ENCODE measurements around the gene SEPTIN2. TPM values are rescaled to one million over a fixed set of nuclear protein-coding genes. Genes with fewer than 3 reads are reported as not detected.
"Not testable (repeated sequence)": the region's sequence is repeated elsewhere in the genome, so short reads cannot be mapped to it uniquely, and the experiment has no call there.

Gene SEPTIN2
- total and polyA plus RNA-seq, 5 donors, result 153 to 335 (median 243) TPM

DNA sequence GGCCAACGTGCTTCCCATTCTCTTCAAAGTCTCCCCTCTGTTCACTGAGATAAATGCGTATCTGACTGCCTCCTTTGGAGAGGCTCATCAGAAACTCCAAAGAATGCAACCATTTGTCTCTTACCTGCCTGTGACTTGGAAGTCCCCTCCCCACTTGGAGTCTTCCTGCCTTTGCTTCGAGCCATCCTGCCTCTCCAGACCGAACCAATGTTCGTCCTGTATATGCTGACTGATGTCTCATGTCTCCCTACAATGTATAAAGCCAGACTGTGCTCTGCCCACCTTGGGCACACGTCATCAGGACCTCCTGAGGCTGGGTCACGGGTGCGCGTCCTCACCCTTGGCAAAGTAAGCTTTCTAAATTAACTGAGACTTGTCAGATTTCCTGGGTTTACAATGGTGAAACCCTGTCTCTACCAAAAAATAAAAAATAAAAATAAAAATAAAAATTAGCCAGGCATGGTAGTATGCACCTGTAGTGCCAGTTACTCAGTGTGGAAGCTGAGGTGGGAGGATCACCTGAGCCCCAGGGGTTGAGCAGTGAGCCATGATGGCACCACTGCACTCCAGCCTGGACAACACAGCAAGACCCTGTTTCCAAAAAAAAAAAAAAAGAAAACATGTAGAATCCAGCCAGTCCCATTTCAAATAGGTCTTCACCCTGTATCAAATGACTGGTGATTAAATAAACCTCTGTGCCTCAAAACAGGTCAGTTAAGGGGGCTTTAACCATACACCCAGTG, 29.2 kb upstream of the SEPTIN2 start:
- Histone ChIP-seq H3K4me3 (ENCODE audit: low read length) (no peak overlapping the region), H3K27ac (ENCODE audit: low read length) (no peak overlapping the region), H3K27me3 (ENCODE audit: control insufficient read depth, insufficient read depth) (no peaks in the 10 kb centered on the region), H3K9me3 (ENCODE audit: control insufficient read depth, low read length) (no peaks in the 10 kb centered on the region), H3K4me1 (ENCODE audit: control insufficient read depth, insufficient read depth, low read length) (peaks cover 5% of the 10 kb centered on the region)
- DNase-seq (no peak), ATAC-seq (no peak)
- 93% methylated on average over 9 of the region's 9 CpGs for WGBS
- intact Hi-C loops (cut with DNase I), result no loop called here

DNA sequence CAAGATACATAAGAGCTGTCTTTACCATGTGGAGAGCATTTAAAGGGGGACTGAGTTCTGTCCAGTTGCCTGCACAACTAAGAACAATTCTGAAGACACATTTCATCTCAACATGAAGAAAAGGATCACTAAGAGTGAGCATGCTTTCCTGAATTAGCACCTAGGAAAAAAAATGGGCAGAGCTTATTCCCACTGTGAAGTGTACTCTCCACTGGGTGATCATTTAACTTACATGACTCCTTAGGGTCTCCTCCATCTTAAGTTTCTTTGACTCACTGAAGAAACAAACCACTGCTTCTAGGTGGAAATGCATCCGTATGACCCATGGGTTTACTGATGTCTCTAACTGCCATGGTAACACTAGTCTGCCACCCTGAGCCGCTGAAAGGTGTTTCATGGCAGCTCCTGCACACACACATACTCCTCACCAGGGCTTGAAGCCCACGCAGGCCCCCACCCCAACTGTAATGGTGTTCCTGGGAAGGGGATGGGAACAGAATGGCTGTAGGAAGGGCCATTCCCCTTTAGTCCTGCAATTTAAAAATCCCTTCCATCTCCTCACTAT, 27.3 kb upstream of the SEPTIN2 start:
- DNase-seq (no peak), ATAC-seq (peak in 1 of 2 donors; percentile 30)
- Histone ChIP-seq H3K4me1 (ENCODE audit: control insufficient read depth, insufficient read depth, low read length) (peaks cover 5% of the 10 kb centered on the region), H3K9me3 (ENCODE audit: control insufficient read depth, low read length) (no peaks in the 10 kb centered on the region), H3K4me3 (ENCODE audit: low read length) (no peak overlapping the region), H3K27ac (ENCODE audit: low read length) (no peak overlapping the region), H3K27me3 (ENCODE audit: control insufficient read depth, insufficient read depth) (no peaks in the 10 kb centered on the region)
- 72% methylated on average over 3 of the region's 3 CpGs for WGBS
- intact Hi-C loops (cut with DNase I), result no loop called here

GRCh38 chr2:241289053-241289452, 26.7 kb upstream of the SEPTIN2 start:
- no peaks in the 10 kb centered on the region for H3K27me3 ChIP-seq (ENCODE audit: control insufficient read depth, insufficient read depth)
- H3K27ac ChIP-seq (ENCODE audit: low read length), result no peak overlapping the region
- no peaks in the 10 kb centered on the region for H3K9me3 ChIP-seq (ENCODE audit: control insufficient read depth, low read length)
- H3K4me3 ChIP-seq (ENCODE audit: low read length), result no peak overlapping the region
- intact Hi-C loops (cut with DNase I), result no loop called here
- 57% methylated on average over 4 of the region's 4 CpGs for WGBS
- H3K4me1 ChIP-seq (ENCODE audit: control insufficient read depth, insufficient read depth, low read length), result peaks cover 5% of the 10 kb centered on the region
- DNase-seq (no peak), ATAC-seq (peak in 1 of 2 donors; percentile 68)

DNA sequence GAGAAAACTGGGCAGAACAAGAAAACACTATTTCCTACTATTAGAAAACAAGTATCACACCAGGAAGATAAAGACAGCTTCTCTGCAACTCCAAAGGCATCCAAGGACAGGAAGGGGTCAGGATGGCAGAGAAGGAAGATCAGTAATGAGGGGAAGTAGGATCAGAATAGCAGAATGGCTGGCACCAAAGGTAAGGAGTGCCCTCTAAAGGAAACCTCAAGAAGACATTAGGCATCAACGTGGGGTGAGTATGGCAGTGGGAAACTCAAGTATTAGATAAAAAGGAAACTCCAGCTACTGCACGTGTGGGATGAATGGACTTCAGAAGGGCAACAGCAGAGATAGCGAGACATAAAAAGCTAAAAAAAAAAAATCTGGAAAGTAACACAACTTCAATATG, 26.1 kb upstream of the SEPTIN2 start:
- intact Hi-C loops (cut with DNase I), result no loop called here
- H3K4me1 ChIP-seq (ENCODE audit: control insufficient read depth, insufficient read depth, low read length), result peaks cover 5% of the 10 kb centered on the region
- DNase-seq (no peak), ATAC-seq (no peak)
- no peaks in the 10 kb centered on the region for H3K9me3 ChIP-seq (ENCODE audit: control insufficient read depth, low read length)
- H3K27ac ChIP-seq (ENCODE audit: low read length), result no peak overlapping the region
- H3K4me3 ChIP-seq (ENCODE audit: low read length), result no peak overlapping the region
- WGBS, result 52% methylated on average over 3 of the region's 3 CpGs
- H3K27me3 ChIP-seq (ENCODE audit: control insufficient read depth, insufficient read depth), result no peaks in the 10 kb centered on the region

GRCh38 chr2:241291153-241291552, 24.6 kb upstream of the SEPTIN2 start:
- WGBS, result 87% methylated on average over 6 of the region's 6 CpGs

DNA sequence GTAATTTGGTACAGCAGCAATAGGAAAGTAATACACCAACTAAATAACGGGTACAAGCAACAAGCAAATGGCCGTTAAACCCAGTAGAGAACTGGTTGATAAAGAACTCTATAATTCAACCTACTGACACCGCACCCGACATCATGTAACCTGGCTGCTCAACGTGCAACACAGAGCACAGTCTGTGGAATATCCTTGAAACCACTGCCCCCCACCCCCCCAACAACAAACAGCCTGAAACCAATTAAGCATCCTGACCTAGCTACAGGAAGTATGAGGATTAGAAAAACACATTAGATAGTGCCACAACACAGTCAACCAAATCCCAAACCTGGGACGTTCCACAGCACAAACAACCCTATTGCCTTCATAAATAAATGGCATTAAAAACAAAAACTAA, 23.7 kb upstream of the SEPTIN2 start:
- ATAC-seq (no peak), DNase-seq (no peak)
- Histone ChIP-seq H3K27ac (ENCODE audit: low read length) (no peak overlapping the region), H3K27me3 (ENCODE audit: control insufficient read depth, insufficient read depth) (no peaks in the 10 kb centered on the region), H3K4me3 (ENCODE audit: low read length) (no peak overlapping the region), H3K4me1 (ENCODE audit: control insufficient read depth, insufficient read depth, low read length) (peaks cover 3% of the 10 kb centered on the region), H3K9me3 (ENCODE audit: control insufficient read depth, low read length) (no peaks in the 10 kb centered on the region)
- intact Hi-C loops (cut with DNase I), result no loop called here
- WGBS, result 82% methylated on average over 6 of the region's 6 CpGs

More at GRCh38 chr2:241291153-241291552, 24.6 kb upstream of the SEPTIN2 start:
- Histone ChIP-seq H3K4me1 (ENCODE audit: control insufficient read depth, insufficient read depth, low read length) (peaks cover 3% of the 10 kb centered on the region), H3K9me3 (ENCODE audit: control insufficient read depth, low read length) (no peaks in the 10 kb centered on the region), H3K27me3 (ENCODE audit: control insufficient read depth, insufficient read depth) (no peaks in the 10 kb centered on the region), H3K4me3 (ENCODE audit: low read length) (no peak overlapping the region), H3K27ac (ENCODE audit: low read length) (no peak overlapping the region)
- intact Hi-C loops (cut with DNase I), result no loop called here
- ATAC-seq (no peak), DNase-seq (no peak)

GRCh38 chr2:241293378-241293797, 22.3 kb upstream of the SEPTIN2 start:
- DNase-seq; H3K4me1 ChIP-seq (ENCODE audit: control insufficient read depth, insufficient read depth, low read length); intact Hi-C loops (cut with DNase I); ATAC-seq; H3K27me3 ChIP-seq (ENCODE audit: control insufficient read depth, insufficient read depth); H3K4me3 ChIP-seq (ENCODE audit: low read length); H3K9me3 ChIP-seq (ENCODE audit: control insufficient read depth, low read length); H3K27ac ChIP-seq (ENCODE audit: low read length): not testable (repeated sequence)
- WGBS, result 93% methylated on average over 7 of the region's 7 CpGs

DNA sequence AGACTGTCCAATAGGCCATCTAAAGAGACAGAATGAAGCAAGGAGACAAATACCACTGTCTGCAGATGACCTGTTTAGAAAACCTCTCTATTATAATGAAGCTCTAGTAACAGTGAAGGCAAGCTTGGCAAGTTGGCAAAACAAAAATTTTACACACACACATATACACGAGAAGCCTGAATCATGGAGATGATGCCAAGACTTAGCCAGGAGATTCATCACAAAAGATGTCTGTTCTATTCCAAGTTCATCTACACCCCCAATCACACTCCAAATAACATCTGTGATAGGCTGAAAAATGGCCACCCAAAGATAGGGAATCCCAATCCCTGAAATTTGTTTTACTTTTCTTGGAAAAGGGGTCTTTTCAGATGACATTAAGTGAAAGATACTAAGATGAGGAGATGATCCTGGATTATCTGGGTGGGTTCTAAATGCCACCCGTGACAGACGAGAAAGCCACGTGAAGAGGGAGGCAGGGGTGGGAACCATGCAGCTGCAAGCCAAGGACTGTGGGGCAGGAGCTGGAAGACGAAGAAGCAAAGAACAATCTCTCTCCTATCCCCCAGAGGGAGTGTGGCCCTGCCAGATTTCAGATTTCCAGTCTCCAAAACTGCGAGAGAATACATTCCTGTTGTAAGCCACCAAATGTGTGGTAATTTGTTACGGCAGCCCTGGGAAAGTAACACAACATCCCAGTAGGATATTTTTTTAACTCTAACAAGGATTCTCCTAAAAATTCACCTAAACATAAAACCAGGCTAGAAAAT, 20.2 kb upstream of the SEPTIN2 start:
- peak in 2 of 3 donors; percentile 40 to 61 for DNase-seq
- no peaks in the 10 kb centered on the region for H3K4me1 ChIP-seq (ENCODE audit: control insufficient read depth, insufficient read depth, low read length)
- no peaks in the 10 kb centered on the region for H3K9me3 ChIP-seq (ENCODE audit: control insufficient read depth, low read length)
- ATAC-seq, result peak in 1 of 2 donors; percentile 49
- H3K27ac ChIP-seq (ENCODE audit: low read length), result no peak overlapping the region
- no peaks in the 10 kb centered on the region for H3K27me3 ChIP-seq (ENCODE audit: control insufficient read depth, insufficient read depth)
- intact Hi-C loops (cut with DNase I), result no loop called here
- H3K4me3 ChIP-seq (ENCODE audit: low read length), result no peak overlapping the region
- 52% methylated on average over 7 of the region's 7 CpGs for WGBS

DNA sequence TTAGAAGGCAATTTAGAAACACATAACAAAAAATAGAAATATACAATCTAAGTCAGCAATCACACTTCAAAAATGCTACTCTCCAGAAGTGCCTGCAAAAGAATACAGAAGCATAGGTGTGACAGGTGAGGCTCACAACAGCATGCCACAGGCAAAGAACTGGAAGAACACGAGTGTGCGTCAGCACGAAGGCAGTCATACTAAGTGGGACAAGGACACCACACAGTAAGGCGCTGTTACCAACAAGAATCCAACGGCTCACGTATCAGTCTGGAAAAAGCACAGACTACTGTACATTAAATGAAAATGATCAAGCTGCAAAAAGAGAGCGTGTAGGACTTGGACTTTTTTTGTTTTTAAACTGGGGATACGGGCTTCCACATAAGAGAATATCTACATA, 19.0 kb upstream of the SEPTIN2 start:
- no peak for ATAC-seq
- Histone ChIP-seq H3K4me3 (ENCODE audit: low read length) (no peak overlapping the region), H3K9me3 (ENCODE audit: control insufficient read depth, low read length) (no peaks in the 10 kb centered on the region), H3K27ac (ENCODE audit: low read length) (no peak overlapping the region), H3K4me1 (ENCODE audit: control insufficient read depth, insufficient read depth, low read length) (no peaks in the 10 kb centered on the region), H3K27me3 (ENCODE audit: control insufficient read depth, insufficient read depth) (no peaks in the 10 kb centered on the region)
- intact Hi-C loops (cut with DNase I), result no loop called here
- no peak for DNase-seq
- WGBS, result 96% methylated on average over 8 of the region's 8 CpGs

DNA sequence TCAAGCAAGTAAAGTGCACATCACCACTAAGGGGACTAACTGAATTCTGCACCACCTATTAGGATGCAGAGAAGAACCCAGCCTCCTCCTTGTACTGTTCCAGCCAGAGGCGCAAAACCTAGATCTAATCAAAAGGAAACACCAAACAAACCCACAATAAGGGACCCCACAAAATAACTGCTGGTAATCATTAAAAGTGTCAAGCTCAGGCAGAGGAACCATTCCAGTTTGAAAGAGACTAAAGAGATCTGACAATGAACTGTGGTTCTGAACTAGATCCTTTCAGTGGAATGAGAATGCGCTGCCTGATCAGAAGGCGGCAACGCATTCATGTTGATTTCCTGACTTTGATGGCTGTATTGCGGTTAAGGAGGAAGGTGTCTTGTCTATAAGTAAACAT, 17.1 kb upstream of the SEPTIN2 start:
- WGBS, result 90% methylated on average over 5 of the region's 5 CpGs
- no peak for ATAC-seq
- peaks cover 6% of the 10 kb centered on the region for H3K4me1 ChIP-seq (ENCODE audit: control insufficient read depth, insufficient read depth, low read length)
- H3K4me3 ChIP-seq (ENCODE audit: low read length), result no peak overlapping the region
- H3K27me3 ChIP-seq (ENCODE audit: control insufficient read depth, insufficient read depth), result no peaks in the 10 kb centered on the region
- intact Hi-C loops (cut with DNase I), result no loop called here
- H3K9me3 ChIP-seq (ENCODE audit: control insufficient read depth, low read length), result no peaks in the 10 kb centered on the region
- H3K27ac ChIP-seq (ENCODE audit: low read length), result no peak overlapping the region
- no peak for DNase-seq

GRCh38 chr2:241300000-241300399, 15.7 kb upstream of the SEPTIN2 start:
- no peak overlapping the region for H3K27ac ChIP-seq (ENCODE audit: low read length)
- H3K27me3 ChIP-seq (ENCODE audit: control insufficient read depth, insufficient read depth), result no peaks in the 10 kb centered on the region
- no peak for DNase-seq
- no peak overlapping the region for H3K4me3 ChIP-seq (ENCODE audit: low read length)
- peaks cover 12% of the 10 kb centered on the region for H3K4me1 ChIP-seq (ENCODE audit: control insufficient read depth, insufficient read depth, low read length)
- 84% methylated on average over 12 of the region's 12 CpGs for WGBS
- intact Hi-C loops (cut with DNase I), result no loop called here
- no peak for ATAC-seq
- no peaks in the 10 kb centered on the region for H3K9me3 ChIP-seq (ENCODE audit: control insufficient read depth, low read length)

All from right cardiac atrium (tissue), 5 donors.